ENCODE results near the gene KCNMA1. TPM values are rescaled to one million over a fixed set of nuclear protein-coding genes. Genes with fewer than 3 reads are reported as not detected.

KCNMA1 gene
- total and polyA plus RNA-seq, 10 donors = 9.3 to 114 (median 51.5) TPM

DNA sequence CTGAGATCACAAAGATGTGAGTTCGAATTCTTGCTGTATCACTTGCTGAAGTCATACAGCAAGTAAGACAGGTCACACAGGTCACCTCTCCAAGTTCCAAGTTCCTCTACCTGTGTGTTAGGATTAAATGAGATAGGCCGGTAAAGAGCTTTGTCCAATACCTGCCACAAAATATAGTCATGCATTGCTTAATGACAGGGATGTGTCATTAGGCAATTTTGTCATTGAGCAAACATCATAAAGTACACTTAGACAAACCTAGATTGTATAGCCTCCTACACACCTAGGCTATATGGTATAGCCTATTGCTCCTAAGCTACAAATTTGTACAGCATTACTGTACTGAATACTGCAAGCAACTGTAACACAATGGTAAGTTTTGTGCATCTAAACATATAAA is 469.4 kb downstream of the KCNMA1 start:
- 75 to 94% (median 83%) methylated on average over 2 of the region's 2 CpGs for WGBS, 5 donors
- no peak for DNase-seq
- Histone ChIP-seq H3K27ac (no peak overlapping the region), H3K4me1 (peaks cover 0 to 7% (median 0%) of the 10 kb centered on the region in 6 donors), H3K9me3 (no peaks in the 10 kb centered on the region), H3K27me3 (replicated peaks in 1 of 7) (no peaks in the 10 kb centered on the region), H3K36me3 (no peaks in the 10 kb centered on the region), H3K4me3 (no peak overlapping the region)
- intact Hi-C loops (cut with DNase I; ENCODE audit: low total_unique reads) = no loop called here
- TF ChIP-seq POLR2A (IDR thresholded peaks at IDR 0.05) (no peak), POLR2AphosphoS5 (IDR thresholded peaks at IDR 0.05) (no peak)
- TF ChIP-seq, protein P1, sequence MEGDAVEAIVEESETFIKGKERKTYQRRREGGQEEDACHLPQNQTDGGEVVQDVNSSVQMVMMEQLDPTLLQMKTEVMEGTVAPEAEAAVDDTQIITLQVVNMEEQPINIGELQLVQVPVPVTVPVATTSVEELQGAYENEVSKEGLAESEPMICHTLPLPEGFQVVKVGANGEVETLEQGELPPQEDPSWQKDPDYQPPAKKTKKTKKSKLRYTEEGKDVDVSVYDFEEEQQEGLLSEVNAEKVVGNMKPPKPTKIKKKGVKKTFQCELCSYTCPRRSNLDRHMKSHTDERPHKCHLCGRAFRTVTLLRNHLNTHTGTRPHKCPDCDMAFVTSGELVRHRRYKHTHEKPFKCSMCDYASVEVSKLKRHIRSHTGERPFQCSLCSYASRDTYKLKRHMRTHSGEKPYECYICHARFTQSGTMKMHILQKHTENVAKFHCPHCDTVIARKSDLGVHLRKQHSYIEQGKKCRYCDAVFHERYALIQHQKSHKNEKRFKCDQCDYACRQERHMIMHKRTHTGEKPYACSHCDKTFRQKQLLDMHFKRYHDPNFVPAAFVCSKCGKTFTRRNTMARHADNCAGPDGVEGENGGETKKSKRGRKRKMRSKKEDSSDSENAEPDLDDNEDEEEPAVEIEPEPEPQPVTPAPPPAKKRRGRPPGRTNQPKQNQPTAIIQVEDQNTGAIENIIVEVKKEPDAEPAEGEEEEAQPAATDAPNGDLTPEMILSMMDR (IDR thresholded peaks at IDR 0.05 in 8 of 11, conservative IDR thresholded peaks at IDR 0.05 in 3 of 11) = no peak

DNA sequence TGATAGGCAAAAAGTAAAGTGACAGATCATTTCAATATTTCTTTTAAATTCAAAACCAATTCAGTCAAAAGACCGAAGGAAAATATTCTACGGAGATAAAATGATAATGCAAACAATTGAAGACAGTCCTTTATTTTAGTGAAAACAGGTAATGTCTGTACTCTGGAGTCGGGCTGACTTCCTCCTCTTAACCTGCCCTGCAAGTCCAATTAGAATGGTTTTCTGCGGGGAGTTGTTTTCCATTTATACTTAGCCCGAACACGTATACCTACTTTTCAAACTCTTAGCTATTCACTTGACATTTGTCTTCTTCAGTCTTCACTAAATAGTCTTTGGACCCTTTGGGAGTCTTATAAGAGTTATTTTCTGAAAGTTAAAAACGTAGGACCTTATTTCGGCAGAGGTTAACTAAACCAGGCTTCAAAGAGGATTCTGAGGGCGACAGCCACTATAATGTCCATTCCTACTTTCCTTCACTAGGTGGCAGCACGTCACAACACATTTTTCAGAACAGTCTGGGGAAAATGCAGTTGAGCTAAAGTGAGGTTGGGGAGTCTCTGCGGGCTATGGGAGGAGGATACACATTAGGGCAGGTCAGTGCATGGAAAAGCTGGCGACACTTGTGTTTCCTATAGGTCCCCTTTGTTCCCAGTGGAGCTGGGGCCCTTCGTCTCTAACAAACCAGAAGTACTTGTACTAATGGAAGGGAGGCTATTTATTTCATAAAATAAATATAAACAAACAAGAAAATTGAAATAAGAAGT is 472.0 kb downstream of the KCNMA1 start:
- H3K9me3 ChIP-seq = no peaks in the 10 kb centered on the region
- peaks cover 0 to 7% (median 0%) of the 10 kb centered on the region in 6 donors for H3K4me1 ChIP-seq
- 21 to 29% (median 27%) methylated on average over 13 of the region's 13 CpGs for WGBS, 5 donors
- no peaks in the 10 kb centered on the region for H3K27me3 ChIP-seq (replicated peaks in 1 of 7)
- no peak overlapping the region for H3K4me3 ChIP-seq
- H3K27ac ChIP-seq = peak overlapping the region in 1 of 8 donors; percentile 22
- no peak for DNase-seq
- no peak for TF ChIP-seq POLR2A (IDR thresholded peaks at IDR 0.05)
- TF ChIP-seq, protein P1 (IDR thresholded peaks at IDR 0.05 in 8 of 11, conservative IDR thresholded peaks at IDR 0.05 in 3 of 11) = peak; percentile 29 to 86 (median 70)
- intact Hi-C loops (cut with DNase I; ENCODE audit: low total_unique reads) = loop anchor here (2.0 kb wide), 1 partner anchor 479 kb away; no protein-coding TSS in a partner anchor
- H3K36me3 ChIP-seq = no peaks in the 10 kb centered on the region

DNA sequence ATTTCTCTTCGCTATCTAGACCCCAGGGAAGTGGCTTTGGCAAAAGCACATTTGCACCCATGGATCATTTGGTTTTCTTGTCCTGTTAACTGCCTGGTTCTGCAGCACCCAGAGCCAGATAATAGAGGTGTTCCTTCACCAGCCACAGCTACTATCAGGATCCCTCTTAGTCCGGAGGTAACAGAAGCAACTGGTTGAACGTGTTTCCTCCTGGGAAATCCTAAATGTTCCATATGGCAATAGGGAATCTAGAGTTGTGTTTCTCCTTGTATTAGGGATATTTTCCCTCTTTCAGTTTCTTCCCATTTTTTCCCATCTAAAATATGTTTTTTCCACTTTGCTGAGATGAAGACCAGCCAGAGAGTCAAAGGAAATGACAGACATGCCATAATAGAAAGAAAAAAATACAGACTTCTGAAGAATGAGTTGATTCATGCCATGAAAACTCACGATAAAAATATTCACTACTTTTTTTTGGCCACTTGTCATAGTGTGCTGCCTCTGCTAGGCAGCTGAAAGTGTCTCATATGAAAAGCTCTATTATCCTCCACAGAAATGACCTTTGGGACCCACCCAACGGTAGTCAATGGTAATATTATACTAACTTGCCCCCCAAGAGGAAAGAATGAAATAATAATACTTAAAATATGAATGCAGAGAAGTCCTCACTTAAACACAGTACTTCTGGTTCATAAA is 472.8 kb downstream of the KCNMA1 start:
- Histone ChIP-seq H3K4me1 (peaks cover 0 to 7% (median 0%) of the 10 kb centered on the region in 6 donors), H3K9me3 (no peaks in the 10 kb centered on the region), H3K27ac (no peak overlapping the region), H3K36me3 (no peaks in the 10 kb centered on the region), H3K4me3 (no peak overlapping the region), H3K27me3 (replicated peaks in 1 of 7) (no peaks in the 10 kb centered on the region)
- WGBS, 5 donors = 51 to 71% (median 58%) methylated on average over 5 of the region's 5 CpGs
- intact Hi-C loops (cut with DNase I; ENCODE audit: low total_unique reads) = no loop called here
- no peak for DNase-seq
- TF ChIP-seq POLR2AphosphoS5 (IDR thresholded peaks at IDR 0.05) (no peak), POLR2A (IDR thresholded peaks at IDR 0.05) (no peak)
- TF ChIP-seq, protein P1 (IDR thresholded peaks at IDR 0.05 in 8 of 11, conservative IDR thresholded peaks at IDR 0.05 in 3 of 11) = no peak
